HCT116 (cell line): ENCODE data around the gene CSPG4.
"Not testable (repeated sequence)": the region's sequence is repeated elsewhere in the genome, so short reads cannot be mapped to it uniquely, and the experiment has no call there.

Source experiments
- CEBPB ChIP-seq: IDR thresholded peaks from 2 replicates; pipeline ENCODE4 v1.6.1; 2012; ENCODE audit warnings: low read depth
- CTCF ChIP-seq, 3 experiments: fragments of 200-600 bp in 1 of 3; sonication (generic) in 1 of 3; IDR thresholded peaks in 2 of 3; conservative IDR thresholded peaks in 1 of 3; 2 replicates each; pipeline ENCODE4 v1.5.1; 2012 to 2017; ENCODE audit warnings: low read depth in 2 of 3, low read length in 2 of 3, antibody characterized with exemption in 1 of 3, borderline replicate concordance in 1 of 3, control low read depth in 1 of 3, mild to moderate bottlenecking in 1 of 3, mixed read lengths in 1 of 3, mixed run types in 1 of 3, moderate library complexity in 1 of 3; ENCODE audit not compliant: insufficient read depth in 1 of 3
- TCF7L2 ChIP-seq: IDR thresholded peaks from 2 replicates; pipeline ENCODE4 v1.7.0; 2011; ENCODE audit warnings: borderline replicate concordance, inconsistent platforms; ENCODE audit not compliant: insufficient read depth, insufficient read length; ENCODE audit errors: extremely low read depth

- not testable (repeated sequence) for TF ChIP-seq TCF7L2; CTCF (IDR thresholded peaks at IDR 0.05 in 2 of 3, conservative IDR thresholded peaks at IDR 0.05 in 1 of 3; ENCODE audit: borderline replicate concordance in 1 of 3, insufficient read depth in 1 of 3, low read depth in 2 of 3, low read length in 2 of 3); CEBPB
Observed at GRCh38 chr15:75747121-75747520, 34.5 kb upstream of the CSPG4 start.
